Activated naive CD4-positive, alpha-beta T cell treated with anti-CD3 and anti-CD28 coated beads for 36 hours (primary cell): ENCODE measurements around the gene DDX59. TPM values are rescaled to one million over a fixed set of nuclear protein-coding genes. Genes with fewer than 3 reads are reported as not detected.

ENCODE experiments used
- CTCF ChIA-PET: fragments of 350-600 bp; sonication (Branson Sonifier 250); formaldehyde crosslinking; loops from one replicate; lab custom pipeline; 2021; ENCODE audit warnings: antibody characterized with exemption; lab: Charles Lee
- DNase-seq: peaks from one replicate; pipeline ENCODE4 v3.0.0-alpha.2; 2020
- H3K27ac Mint-ChIP-seq: one replicate; pipeline ENCODE4 v1.8.0; 2021; ENCODE audit warnings: mild to moderate bottlenecking, mixed read lengths
- H3K27me3 Mint-ChIP-seq: one replicate; pipeline ENCODE4 v1.8.0; 2021; ENCODE audit warnings: low read depth, mixed read lengths
- H3K36me3 Mint-ChIP-seq: one replicate; pipeline ENCODE4 v1.8.0; 2021; ENCODE audit warnings: low read depth, mixed read lengths
- H3K4me1 Mint-ChIP-seq: one replicate; pipeline ENCODE4 v1.8.0; 2021; ENCODE audit warnings: low read depth, mixed read lengths
- H3K4me3 Mint-ChIP-seq: one replicate; pipeline ENCODE4 v1.8.0; 2021; ENCODE audit warnings: mild to moderate bottlenecking, moderate library complexity, mixed read lengths
- H3K9me3 Mint-ChIP-seq: one replicate; pipeline ENCODE4 v1.8.0; 2021; ENCODE audit warnings: mixed read lengths
- intact Hi-C: fragments of 100-400 bp; cut with micrococcal nuclease; formaldehyde crosslinking; loops from one replicate; pipeline ENCODE4 v1.15.1; 2023
- total RNA-seq, 2 experiments: library from RNA; stranded (reverse); gene quantifications; one replicate each; pipeline ENCODE4 v1.2.3, GENCODE V29; 2021

Gene DDX59
- 10 to 100 TPM; 20.9 to 22.7 TPM for total RNA-seq

DNA sequence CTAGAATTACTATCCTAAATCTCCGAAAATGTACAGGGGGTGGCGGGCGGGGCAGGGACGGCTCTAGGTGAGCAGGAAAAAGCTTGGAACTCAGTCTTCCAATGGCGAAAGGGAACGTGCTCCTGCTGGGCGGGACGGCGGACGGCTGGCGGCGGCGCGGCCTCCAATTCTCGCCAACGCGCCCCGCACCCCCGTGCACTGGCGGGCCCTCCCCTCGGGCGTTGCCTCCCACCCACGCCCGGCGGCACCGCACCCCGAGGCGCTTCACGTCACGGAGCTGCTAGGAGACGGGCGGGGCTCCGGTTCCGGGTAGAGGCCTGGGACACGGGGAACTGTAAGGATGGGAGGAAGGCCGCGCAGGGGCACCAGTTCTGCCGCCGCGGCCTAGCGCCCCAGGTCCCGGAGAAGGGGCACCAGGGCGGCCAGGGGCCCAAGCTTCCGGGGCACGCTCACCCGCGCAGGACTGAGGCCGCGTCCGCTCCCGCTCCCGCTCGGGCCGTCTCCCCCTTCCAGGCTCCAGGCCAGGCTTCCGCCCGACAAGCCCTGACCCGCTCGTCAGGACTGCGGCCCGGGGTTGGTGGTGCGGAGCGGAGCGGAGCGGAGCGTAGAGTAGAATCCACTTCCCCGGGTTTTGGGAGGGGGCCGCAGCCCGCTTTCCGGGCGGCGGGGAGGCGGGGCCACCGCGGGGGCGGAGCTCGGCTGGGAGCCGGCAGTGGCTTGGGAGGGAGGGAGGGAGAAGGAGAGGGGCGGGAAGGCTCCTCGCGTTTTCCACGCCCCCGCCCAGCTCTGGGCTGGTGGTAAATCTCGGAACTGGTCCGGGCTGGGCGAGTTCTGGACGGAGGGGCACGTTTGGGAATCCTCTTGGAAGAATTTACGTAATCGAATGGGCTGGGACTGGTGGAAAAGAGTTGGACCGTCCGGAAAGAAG is at the start of gene DDX59:
Gene DDX59, minus strand, starts transcription at position 594 of the 928 bp plus-strand sequence. CDS start 3,167 bp downstream, outside the sequence.
- CTCF ChIA-PET, result interaction anchor here (0.6 to 4.8 kb wide), 6 partner anchors 10 to 133 kb away, joined by 3 to 47 read pairs (median 6); partner anchors contain the start of gene KIF14
- Mint-ChIP-seq H3K27ac (peak within 1 kb of the TSS; percentile 99), H3K36me3 (peaks cover 12% of the 10 kb centered on the region)

DNA sequence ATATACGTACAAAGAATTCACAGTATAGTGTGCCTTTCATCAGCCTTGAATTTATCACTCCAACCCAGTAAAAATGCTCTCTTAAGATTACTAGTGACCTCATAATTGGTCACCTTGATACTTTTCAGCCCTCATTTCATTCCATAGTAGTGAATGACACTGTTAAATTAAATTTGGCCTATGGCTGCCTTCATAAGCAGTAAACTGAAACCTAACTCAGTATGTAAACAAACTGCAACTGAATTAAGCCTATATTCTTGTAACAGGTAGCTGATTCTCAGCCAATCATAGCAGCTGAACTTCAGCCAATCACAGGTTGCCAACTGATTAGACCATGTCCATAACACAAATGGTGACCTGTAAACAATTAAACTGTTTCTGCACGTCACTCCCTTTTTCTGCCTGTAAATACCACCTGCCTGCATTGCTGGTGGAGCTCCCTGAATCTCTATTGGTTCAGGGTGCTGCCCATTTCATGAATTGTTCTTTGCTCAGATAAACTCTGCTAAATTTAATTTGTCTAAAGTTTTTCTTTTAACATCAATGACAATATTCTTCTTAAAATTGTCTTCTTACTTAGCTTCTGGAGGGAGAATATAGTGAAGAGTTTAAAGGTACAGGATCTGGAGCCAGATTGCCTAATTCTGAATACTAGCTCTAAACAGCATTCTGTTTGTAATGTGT is 44.9 kb upstream of the DDX59 start:
- DNase-seq, result no peak
- Mint-ChIP-seq H3K27ac (no peak overlapping the region), H3K36me3 (no peaks in the 10 kb centered on the region), H3K4me3 (no peak overlapping the region), H3K27me3 (peaks cover 1% of the 10 kb centered on the region), H3K4me1 (no peaks in the 10 kb centered on the region), H3K9me3 (no peaks in the 10 kb centered on the region)
- intact Hi-C loops, result no loop called here
- CTCF ChIA-PET, result no interaction called here

More for the DNA sequence above, at the start of gene DDX59:
- peaks cover 35% of the 10 kb centered on the region for H3K4me1 Mint-ChIP-seq
- intact Hi-C loops, result loop anchor here (1.0 to 10.0 kb wide), 10 partner anchors 44 to 835 kb away; partner anchors contain the start of genes CSRP1, KIF14, KIF21B and ZNF281
- no peaks in the 10 kb centered on the region for H3K9me3 Mint-ChIP-seq
- H3K4me3 Mint-ChIP-seq, result peak within 1 kb of the TSS; percentile 100
- peak; percentile 93 for DNase-seq
- no peaks in the 10 kb centered on the region for H3K27me3 Mint-ChIP-seq

DNA sequence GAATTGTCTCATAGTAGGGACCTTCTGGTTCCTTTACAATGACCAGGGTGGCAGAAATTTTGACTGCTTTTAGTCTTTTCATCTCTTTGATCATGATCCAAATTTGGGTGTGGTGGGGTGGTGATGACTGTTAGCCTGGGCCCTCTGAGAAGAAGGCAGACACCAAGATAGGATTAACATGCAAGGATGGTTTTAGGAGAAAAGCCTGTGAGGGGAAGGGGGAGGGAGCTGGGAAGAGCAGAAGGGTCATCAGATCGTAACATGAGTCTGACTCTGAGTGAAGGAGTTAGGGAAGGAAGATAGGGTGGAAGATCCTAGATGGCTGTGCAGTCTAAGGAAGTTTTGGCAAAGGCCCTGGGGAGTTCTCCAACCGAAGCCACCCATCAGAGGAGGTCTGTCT is 40.5 kb upstream of the DDX59 start:
- no peaks in the 10 kb centered on the region for H3K9me3 Mint-ChIP-seq
- intact Hi-C loops, result no loop called here
- H3K4me1 Mint-ChIP-seq, result no peaks in the 10 kb centered on the region
- H3K4me3 Mint-ChIP-seq, result no peak overlapping the region
- no peaks in the 10 kb centered on the region for H3K27me3 Mint-ChIP-seq
- no peak for DNase-seq
- H3K27ac Mint-ChIP-seq, result no peak overlapping the region
- CTCF ChIA-PET, result no interaction called here
- no peaks in the 10 kb centered on the region for H3K36me3 Mint-ChIP-seq

DNA sequence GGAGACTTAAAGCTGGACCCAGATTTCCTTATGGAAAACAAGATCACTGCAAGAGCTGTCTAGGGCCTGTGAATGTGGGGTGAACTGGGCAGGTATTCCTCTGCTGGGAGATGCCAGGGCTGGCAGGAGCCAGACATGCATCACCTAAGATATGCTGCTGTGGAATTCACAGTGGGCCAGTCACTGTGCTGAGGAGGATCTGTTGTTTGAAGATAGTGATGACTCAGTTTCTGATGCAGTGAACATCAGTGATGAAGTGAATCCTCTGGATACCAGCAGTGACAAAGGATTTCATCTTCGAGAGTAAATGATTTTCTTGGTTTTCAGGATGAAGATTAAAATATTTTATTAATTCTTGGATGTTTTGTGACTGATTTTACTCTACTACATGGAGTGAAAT is 39.1 kb upstream of the DDX59 start:
- no peak for DNase-seq
- no peaks in the 10 kb centered on the region for H3K27me3 Mint-ChIP-seq
- no peaks in the 10 kb centered on the region for H3K9me3 Mint-ChIP-seq
- H3K4me3 Mint-ChIP-seq, result no peak overlapping the region
- CTCF ChIA-PET, result interaction anchor here (0.7 kb wide), 1 partner anchor 12 kb away, joined by 3 read pairs; no protein-coding TSS in a partner anchor
- no peak overlapping the region for H3K27ac Mint-ChIP-seq
- no peaks in the 10 kb centered on the region for H3K4me1 Mint-ChIP-seq
- intact Hi-C loops, result no loop called here
- no peaks in the 10 kb centered on the region for H3K36me3 Mint-ChIP-seq

DNA sequence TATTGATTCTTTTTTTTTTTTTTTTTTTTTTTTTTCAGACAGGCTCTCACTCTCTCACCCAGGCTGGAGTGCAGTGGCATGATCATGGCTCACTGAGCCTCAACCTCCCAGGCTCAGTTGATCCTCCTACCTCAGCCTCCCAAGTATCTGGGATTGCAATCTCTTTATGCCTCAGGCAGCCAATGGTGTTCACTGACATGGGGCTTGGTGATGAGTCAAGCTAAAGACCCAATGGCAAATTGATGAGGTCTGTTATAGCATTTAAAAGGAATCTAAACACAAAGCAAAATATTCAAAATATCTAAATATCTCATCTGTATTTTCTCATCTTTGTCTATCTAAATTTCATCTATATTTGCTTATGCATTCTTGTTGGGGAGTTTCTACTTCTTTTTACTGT is 38.5 kb upstream of the DDX59 start:
- no peaks in the 10 kb centered on the region for H3K27me3 Mint-ChIP-seq
- H3K9me3 Mint-ChIP-seq, result no peaks in the 10 kb centered on the region
- no peak overlapping the region for H3K4me3 Mint-ChIP-seq
- CTCF ChIA-PET, result interaction anchor here (0.7 kb wide), 1 partner anchor 12 kb away, joined by 3 read pairs; no protein-coding TSS in a partner anchor
- no peak for DNase-seq
- H3K4me1 Mint-ChIP-seq, result no peaks in the 10 kb centered on the region
- no peaks in the 10 kb centered on the region for H3K36me3 Mint-ChIP-seq
- intact Hi-C loops, result no loop called here
- H3K27ac Mint-ChIP-seq, result no peak overlapping the region

DNA sequence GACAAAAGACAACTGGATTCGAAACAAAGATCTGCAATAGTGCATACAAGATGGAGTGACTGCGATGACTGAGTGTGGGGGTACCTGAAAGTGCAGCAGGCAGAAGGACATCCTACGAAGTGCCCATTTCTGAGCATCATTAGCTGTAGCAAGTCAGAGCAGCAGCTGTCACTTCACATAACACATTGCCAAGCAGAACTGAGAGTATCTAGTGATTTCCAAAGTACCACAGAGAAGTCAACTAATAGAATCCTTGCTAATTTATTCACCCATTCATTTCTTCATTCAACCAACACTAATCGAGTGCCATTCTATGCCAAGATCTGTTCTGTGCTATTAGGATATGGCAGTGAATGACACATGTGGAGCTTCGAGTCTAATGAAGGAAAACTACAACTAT is 37.4 kb upstream of the DDX59 start:
- H3K36me3 Mint-ChIP-seq, result no peaks in the 10 kb centered on the region
- no peak overlapping the region for H3K27ac Mint-ChIP-seq
- no peaks in the 10 kb centered on the region for H3K27me3 Mint-ChIP-seq
- intact Hi-C loops, result no loop called here
- H3K4me3 Mint-ChIP-seq, result no peak overlapping the region
- DNase-seq, result no peak
- no peaks in the 10 kb centered on the region for H3K4me1 Mint-ChIP-seq
- CTCF ChIA-PET, result no interaction called here
- no peaks in the 10 kb centered on the region for H3K9me3 Mint-ChIP-seq

DNA sequence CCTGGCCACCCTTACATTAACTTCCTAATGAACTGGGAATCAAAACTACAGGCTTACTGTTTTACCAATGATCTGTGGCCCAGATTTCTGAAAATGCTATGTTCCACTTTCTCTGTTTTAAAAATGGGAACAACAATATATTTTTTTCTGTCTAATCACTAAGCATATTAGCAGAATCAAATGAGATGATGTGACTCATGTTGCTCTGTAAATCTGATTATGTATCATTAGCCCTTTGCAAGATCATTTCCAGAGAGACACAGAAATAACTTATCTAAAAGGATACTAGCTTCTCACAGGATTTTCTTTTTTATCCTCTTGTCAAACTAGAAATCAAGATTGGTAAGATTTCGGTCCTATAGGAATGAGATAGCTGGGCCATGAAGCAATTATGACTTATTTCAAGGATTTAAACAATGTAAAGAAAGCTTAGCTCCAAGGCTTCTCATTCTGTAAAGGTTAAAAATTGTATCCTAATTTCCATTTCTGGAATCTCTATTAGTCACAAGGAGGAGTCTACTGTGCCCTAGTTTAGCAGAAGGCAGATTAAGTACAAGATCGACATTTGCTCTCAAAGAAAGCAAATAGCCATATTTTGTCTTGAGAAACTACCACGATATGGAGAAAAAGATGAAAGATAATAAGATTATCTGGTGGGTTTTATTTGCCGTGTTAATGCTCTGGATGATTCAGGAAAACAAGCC is 36.6 kb upstream of the DDX59 start:
- Mint-ChIP-seq H3K9me3 (no peaks in the 10 kb centered on the region), H3K4me3 (no peak overlapping the region), H3K27me3 (no peaks in the 10 kb centered on the region), H3K27ac (no peak overlapping the region), H3K36me3 (no peaks in the 10 kb centered on the region), H3K4me1 (no peaks in the 10 kb centered on the region)
- intact Hi-C loops, result no loop called here
- DNase-seq, result no peak
- CTCF ChIA-PET, result no interaction called here

DNA sequence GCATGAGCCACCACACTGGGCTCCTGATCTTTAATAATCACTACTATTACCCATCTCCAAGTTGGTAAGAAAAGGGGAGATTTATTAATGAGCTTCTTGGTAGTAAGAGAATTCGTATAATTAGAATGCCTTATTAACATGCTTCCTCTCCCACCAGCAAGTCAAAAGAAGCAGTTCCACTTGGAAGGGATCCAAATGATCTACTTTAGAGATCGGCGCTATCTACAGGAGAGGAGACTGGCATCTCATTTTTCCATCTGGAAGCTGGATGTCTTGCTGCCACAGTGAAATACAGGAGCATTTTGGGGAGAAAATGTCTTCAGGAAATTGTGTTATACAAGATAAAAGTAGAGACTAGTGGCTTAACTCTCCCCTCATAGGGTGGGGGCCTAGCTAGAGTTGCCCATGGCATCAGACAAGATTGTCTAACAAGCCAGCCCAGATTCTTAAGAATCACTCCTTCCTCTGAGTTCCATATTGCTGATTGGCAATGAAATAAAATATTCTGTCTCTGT is 35.3 kb upstream of the DDX59 start:
- Mint-ChIP-seq H3K27me3 (no peaks in the 10 kb centered on the region), H3K4me1 (no peaks in the 10 kb centered on the region), H3K9me3 (no peaks in the 10 kb centered on the region), H3K27ac (no peak overlapping the region), H3K36me3 (no peaks in the 10 kb centered on the region), H3K4me3 (no peak overlapping the region)
- CTCF ChIA-PET, result interaction anchor here (0.6 kb wide), 1 partner anchor 83 kb away, joined by 5 read pairs; no protein-coding TSS in a partner anchor
- intact Hi-C loops, result no loop called here
- DNase-seq, result no peak

DNA sequence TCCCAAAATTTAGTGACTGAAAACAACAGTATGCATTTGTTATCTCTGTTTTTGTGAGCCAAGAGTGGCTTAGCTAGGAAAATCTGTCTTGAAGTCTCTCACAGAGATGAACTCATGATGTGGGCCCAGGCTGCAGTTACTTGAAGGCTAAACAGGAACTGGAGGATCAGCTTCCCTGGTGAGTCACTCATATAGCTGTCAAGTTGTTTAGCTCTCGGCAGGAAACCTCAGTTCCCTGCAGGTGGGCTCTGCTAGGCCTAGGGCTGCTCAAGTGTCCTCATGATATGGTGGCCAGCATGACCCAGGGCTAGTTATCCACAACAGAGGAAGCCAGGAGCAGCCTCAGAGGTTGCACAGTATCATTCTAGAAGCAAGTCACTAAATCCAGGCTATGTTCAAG is 30.2 kb upstream of the DDX59 start:
- intact Hi-C loops, result no loop called here
- Mint-ChIP-seq H3K27ac (no peak overlapping the region), H3K4me1 (no peaks in the 10 kb centered on the region), H3K4me3 (no peak overlapping the region), H3K27me3 (no peaks in the 10 kb centered on the region), H3K9me3 (no peaks in the 10 kb centered on the region), H3K36me3 (no peaks in the 10 kb centered on the region)
- peak; percentile 34 for DNase-seq
- CTCF ChIA-PET, result no interaction called here

DNA sequence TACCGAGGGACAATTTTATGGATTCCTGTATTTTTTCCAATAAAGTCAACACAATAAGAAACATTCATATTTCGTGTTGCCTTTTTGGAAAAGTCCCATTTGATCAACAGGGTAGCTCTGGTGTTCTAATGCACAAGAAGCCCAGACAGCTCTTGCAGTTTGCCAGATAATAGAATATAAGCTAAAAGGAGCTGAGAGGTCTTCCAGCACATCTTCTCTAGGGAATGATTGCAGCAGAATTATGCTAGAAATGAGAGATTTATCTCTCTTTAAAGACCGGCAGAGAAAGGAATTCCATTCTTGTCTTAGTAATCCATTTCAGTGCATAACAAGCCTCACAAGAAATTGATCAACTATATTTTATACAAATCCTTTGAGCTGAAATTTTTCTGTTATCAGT is 25.0 kb upstream of the DDX59 start:
- no peak overlapping the region for H3K4me3 Mint-ChIP-seq
- no peaks in the 10 kb centered on the region for H3K36me3 Mint-ChIP-seq
- no peak for DNase-seq
- no peaks in the 10 kb centered on the region for H3K4me1 Mint-ChIP-seq
- H3K9me3 Mint-ChIP-seq, result no peaks in the 10 kb centered on the region
- no peak overlapping the region for H3K27ac Mint-ChIP-seq
- CTCF ChIA-PET, result no interaction called here
- intact Hi-C loops, result no loop called here
- H3K27me3 Mint-ChIP-seq, result no peaks in the 10 kb centered on the region

DNA sequence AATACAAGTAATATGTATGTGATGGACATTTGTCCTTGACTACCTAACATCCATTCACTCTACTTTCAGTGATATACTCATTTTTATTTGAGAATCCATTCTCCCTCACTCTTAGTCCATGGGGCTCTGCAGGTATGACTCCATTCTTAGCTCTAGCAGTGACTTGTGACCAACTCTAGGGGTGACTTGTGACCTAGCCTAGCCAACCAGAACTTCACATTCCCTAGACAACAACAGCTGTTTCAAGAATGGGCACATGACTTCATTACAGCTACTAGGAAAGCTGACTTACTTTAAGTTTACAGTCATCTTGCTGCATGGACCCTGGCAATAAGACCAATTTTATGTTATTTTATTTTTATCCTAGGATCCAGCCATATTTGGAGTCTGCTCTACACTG is 23.6 kb upstream of the DDX59 start:
- Mint-ChIP-seq H3K27ac (no peak overlapping the region), H3K27me3 (no peaks in the 10 kb centered on the region), H3K4me1 (no peaks in the 10 kb centered on the region), H3K36me3 (no peaks in the 10 kb centered on the region), H3K4me3 (no peak overlapping the region), H3K9me3 (no peaks in the 10 kb centered on the region)
- intact Hi-C loops, result no loop called here
- CTCF ChIA-PET, result no interaction called here
- no peak for DNase-seq

DNA sequence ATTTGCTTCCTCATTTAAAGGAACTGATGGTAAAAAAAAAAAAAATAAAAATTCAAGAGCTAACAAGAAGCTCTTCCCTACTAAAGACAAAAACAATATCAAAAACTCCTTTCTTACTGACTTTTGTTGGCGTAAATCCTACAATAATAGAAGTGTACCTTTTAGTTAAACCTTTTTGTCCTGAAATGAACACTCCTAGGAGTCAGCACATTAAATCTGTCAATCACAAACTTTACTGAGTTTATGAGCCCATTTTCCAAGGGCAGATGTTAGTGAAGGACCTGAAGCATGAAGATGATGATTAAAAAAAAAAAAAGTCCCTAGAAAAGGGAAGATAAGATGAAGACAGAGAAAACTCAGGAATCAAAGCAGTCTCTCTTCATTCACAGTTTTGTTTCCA is 22.6 kb upstream of the DDX59 start:
- H3K9me3 Mint-ChIP-seq, result no peaks in the 10 kb centered on the region
- intact Hi-C loops, result no loop called here
- CTCF ChIA-PET, result no interaction called here
- no peaks in the 10 kb centered on the region for H3K27me3 Mint-ChIP-seq
- H3K27ac Mint-ChIP-seq, result no peak overlapping the region
- H3K4me3 Mint-ChIP-seq, result no peak overlapping the region
- no peak for DNase-seq
- no peaks in the 10 kb centered on the region for H3K4me1 Mint-ChIP-seq
- no peaks in the 10 kb centered on the region for H3K36me3 Mint-ChIP-seq
